ENCODE measurements around the gene CDH23.

CDH23 gene

DNA sequence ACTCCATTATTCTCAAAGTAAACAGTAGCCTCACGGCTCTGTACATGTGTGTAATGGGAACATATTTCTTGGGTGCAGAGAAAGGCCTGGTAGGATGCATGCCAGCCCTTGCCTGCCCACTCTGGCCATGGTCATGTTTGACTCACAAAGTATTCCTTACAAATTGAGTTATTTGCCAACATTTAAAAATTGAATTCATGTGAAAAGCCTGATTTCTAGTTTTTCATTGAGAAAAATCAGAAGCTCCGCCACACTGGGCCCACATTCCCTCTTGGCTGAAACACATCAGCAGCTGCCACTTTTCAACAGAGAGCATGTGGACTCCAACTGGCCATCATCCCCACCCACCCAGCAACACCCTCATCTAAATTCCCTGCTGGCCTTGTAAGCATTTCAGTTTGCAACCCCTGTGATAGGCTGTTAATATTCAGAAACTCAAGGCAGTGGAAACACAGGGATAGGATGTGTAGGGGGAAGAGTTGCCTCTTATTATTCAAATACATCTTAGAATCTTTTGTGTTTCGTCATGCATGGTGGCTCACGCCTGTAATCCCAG lies 40.9 kb downstream of the CDH23 start:
- no peak for DNase-seq (ENCODE audit: insufficient read length, low spot score)
- FAIRE-seq: no peak

- no peak for DNase-seq (ENCODE audit: insufficient read length, low spot score)
- FAIRE-seq: no peak
Measured at GRCh38 chr10:71438761-71439160, 42.0 kb downstream of the CDH23 start.

GRCh38 chr10:71439670-71440425 lies 43.1 kb downstream of the CDH23 start:
- no peak for DNase-seq (ENCODE audit: insufficient read length, low spot score)
- FAIRE-seq: no peak

DNA sequence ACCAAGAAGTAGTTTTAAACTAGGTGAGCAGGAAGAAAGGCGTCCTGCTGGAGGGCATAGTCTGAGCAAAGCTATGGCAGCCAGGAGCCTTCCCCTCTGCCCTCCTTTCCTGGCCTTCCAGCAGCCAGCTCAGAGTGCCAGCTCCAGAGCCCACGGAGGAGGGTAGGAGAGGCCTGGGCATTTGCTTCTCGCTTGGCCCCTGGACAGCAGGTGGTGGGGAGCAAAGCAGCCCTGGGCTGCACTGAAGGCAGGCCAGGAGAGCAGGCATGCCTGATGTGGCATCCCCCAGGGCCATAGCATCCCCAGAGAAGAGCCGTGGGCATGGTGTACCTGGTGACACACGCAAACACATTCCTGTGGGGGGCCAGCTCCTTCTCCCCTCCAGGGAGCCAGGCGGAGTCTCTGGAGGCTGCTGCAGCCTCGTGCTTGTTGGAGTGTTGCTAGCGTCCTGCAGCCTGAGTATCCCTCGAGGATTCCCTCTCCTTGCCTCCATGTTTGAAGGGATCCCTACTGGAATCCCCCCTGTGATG lies 43.9 kb downstream of the CDH23 start:
- DNase-seq (ENCODE audit: insufficient read length, low spot score) (no peak), FAIRE-seq (no peak)

DNA sequence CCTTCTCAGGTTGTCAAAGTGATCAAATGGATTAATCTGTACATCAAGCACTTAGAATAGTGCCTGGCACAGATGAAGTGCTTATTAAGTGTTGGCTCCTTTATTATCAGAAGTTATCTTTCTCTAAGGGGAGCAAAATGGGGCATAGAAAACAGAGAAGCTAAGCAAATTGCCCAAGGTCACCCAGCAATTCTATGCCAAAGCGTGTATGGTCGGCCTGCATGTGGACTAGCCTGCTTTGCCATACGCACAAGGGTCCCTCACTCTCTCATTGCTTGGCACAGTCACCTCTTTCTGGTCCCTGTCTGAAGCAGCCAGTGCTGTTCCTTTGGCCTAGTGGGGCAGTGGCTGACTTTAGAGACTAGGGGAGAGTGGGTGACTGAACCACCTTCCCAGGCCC lies 45.3 kb downstream of the CDH23 start:
- DNase-seq (ENCODE audit: insufficient read length, low spot score) (no peak), FAIRE-seq (no peak)

DNA sequence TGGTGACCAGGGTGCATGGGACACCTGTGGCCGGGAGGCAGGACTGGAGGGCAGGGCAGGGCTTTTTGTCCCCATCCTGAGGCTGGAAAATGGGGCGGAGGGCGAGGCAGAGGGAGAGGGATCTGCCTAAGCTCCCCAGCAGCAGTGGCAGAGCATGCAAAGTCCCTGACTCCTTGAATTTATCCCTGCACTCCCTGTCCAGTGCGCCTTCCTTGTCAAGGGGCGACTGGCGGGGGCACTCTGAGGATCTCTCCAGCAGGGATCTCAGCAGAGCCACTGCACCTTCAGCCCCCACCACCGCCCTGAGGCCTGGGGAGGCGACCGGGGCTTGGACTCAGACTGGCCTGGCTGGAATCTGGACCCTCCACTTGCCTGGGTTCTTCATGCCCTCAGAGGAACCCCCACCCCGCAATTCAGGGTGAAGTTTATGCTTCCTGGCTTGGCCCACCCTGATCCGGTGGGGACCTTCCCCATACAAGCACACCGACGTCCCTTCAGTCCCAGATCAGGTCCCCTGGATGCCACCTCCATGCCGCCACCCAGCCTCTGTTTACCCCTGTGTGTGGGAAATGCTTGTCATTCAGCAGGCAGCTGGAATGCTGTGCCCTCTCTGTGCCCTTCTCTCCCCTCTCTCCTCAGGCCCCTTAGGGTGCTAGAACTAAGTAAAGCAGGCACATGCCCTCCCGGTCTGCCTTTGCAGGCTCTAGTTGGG lies 46.3 kb downstream of the CDH23 start:
- no peak for DNase-seq (ENCODE audit: insufficient read length, low spot score)
- FAIRE-seq: no peak

DNA sequence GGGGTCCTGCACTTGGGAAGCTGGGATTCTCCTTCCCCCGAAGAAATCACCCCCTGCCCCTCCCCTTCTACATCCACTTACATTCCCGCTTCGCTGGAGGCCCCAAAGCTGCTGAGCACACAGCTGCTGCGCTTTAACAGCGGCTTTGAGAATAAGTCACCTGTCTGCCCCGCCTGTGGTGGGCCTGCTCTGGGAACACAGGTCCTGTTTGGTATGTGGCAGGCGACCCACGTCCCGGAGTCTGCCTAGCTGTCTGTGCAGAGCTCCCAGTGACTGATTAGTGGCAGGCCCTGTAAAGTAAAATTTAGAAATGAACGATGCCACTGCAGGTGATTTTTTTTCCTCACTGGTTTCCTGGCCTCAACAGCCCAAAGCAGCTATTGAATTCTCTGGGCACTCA lies 47.0 kb downstream of the CDH23 start:
- FAIRE-seq (no peak), DNase-seq (ENCODE audit: insufficient read length, low spot score) (no peak)

DNA sequence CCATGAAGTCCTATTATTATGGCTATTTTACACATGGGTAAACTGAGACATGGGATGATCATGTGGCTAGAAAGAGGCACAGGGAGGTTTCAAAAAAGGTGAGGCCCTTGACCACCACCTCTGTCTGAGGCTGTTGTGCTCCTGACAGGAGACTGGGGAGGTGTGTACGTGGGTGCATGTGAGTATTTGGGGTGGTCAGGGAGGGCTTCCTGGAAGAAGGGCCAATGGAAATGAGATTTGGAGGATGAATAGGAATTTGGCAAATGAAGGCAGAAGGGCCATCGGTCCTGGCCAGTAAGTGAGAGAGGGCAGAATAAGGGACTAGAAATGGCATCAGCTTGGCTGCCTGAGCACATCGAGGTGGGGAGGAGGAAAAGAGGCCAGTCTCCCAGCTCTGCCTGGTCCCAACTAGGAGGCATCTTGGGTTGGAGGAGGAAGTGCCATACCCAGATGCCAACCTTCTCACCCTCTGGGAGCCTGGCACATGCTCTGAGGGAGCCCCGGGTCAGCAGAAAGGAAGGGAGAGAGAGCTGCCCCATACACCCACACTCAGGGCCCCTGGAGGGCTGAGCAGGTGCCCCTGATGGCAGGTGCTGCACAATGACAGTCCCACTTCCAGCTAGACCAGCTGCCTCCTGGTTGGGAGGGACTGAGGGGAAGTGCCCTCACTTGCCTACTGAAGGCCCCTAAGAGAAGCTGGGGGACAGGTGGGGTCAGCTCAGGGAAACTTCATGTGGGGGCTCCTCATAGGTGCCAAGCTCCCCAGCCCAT lies 47.7 kb downstream of the CDH23 start:
- no peak for DNase-seq (ENCODE audit: insufficient read length, low spot score)

GRCh38 chr10:71447676-71448075 lies 51.0 kb downstream of the CDH23 start:
- no peak for FAIRE-seq

More for the DNA sequence above, 47.7 kb downstream of the CDH23 start:
- no peak for FAIRE-seq

DNA sequence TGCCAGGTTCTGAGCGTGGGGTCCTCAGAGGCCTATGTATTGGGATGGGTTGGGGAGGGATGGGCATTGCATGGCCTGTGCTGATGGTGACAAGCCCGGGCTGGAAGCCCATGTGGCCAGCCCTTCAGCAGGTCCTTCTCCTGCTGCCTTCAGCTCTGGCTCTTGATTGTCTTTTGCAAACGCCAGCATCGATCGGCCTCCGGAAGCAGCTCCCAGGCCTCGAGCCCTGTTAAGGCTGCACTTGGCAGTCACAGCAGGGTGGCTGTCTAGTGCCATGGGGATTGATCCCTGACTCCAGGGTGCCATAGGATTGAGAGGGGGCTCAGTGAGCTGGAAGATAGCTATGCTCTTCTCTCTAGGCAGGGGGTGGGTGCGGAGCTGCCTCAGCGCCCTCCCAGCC lies 51.4 kb downstream of the CDH23 start:
- DNase-seq (ENCODE audit: insufficient read length, low spot score) (no peak), FAIRE-seq (no peak)

More at GRCh38 chr10:71447676-71448075, 51.0 kb downstream of the CDH23 start:
- no peak for DNase-seq (ENCODE audit: insufficient read length, low spot score)

- FAIRE-seq (no peak), DNase-seq (ENCODE audit: insufficient read length, low spot score) (no peak)
Measured at GRCh38 chr10:71449026-71449425, 52.3 kb downstream of the CDH23 start.

DNA sequence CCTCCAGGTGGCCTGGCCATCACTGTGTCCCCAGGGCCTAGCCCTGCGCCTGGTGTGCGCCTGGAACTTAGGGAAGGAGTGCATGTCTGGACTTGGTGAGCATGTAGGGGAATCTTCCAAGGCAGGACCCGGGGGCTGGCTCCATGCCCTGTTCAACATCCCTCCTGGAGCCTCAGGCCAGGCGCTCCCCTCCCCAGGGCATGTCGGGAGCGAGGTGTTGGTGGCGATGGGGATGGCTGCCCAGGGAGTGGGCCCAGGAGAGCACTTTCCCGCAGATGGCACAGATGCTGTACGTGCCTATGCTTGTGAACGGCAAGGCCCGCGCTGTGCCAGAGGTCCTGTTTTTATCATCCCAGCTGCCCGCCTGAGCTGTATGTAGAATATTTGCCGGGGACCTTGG lies 55.0 kb downstream of the CDH23 start:
- DNase-seq (ENCODE audit: insufficient read length, low spot score) (no peak), FAIRE-seq (no peak)

- FAIRE-seq: no peak
- no peak for DNase-seq (ENCODE audit: insufficient read length, low spot score)
Measured at GRCh38 chr10:71453186-71453585, 56.5 kb downstream of the CDH23 start.

DNA sequence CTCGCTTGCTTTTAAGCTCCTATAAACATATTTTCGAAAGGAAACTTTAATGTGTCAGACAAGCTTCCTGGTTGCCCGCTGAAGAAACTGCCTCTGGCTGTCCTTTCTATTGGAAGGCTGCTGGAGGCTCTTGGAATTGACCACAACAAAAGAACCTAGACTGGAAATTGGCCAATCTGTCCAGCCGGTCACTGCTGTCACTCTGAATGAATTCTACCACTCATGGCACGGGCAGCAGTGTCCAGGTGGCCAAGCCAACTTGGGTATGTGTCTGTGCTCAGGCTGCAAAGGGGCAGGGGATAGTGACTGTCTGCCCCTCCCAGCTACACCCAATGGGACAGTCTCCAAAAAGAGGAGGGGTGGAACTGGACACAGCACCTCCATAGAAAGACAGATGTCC lies 57.6 kb downstream of the CDH23 start:
- DNase-seq (ENCODE audit: insufficient read length, low spot score): no peak
- no peak for FAIRE-seq

GRCh38 chr10:71455035-71455434 lies 58.3 kb downstream of the CDH23 start:
- FAIRE-seq (no peak), DNase-seq (ENCODE audit: insufficient read length, low spot score) (no peak)

- FAIRE-seq: no peak
Measured at GRCh38 chr10:71456631-71457030, 59.9 kb downstream of the CDH23 start.

DNA sequence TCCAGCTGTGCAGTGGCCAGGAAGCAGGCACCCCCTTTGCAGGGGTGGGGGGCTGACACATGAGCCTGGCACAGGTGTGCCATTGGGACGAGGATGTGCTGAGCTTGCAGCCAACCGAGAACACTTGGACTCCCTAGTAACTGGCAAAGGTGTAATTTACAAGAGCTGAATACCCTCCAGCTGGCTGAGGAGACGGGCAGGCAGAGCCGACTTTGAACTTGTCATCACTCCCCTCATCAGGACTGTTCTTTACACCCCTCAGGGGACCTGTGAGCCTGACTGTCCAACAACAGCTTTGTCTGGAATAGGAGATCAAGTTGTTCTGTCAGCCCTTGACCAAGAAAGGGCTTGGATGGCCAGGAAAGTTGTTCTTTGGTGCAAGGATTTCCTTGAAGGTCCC lies 61.2 kb downstream of the CDH23 start:
- DNase-seq (ENCODE audit: insufficient read length, low spot score): no peak
- FAIRE-seq: no peak

More at GRCh38 chr10:71456631-71457030, 59.9 kb downstream of the CDH23 start:
- no peak for DNase-seq (ENCODE audit: insufficient read length, low spot score)

DNA sequence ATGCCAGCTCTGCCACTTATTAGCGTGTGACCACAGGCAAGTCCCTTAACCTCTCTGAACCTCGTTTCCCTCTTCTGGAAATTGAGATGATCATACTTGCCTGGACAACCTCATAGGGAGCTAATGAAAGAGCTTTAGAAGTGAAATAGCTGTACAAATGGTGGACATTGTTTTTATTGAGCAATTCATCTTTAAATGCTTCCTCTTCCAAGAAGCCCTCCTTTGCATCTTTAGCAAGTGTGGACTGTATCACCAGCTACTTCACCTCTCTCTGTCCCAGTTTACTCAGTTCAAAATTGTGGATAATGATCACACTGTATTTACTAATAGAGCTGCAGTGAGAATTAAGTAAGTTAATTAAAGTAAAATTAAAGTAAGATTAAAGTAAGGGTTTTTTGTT lies 61.7 kb downstream of the CDH23 start:
- DNase-seq (ENCODE audit: insufficient read length, low spot score) (no peak), FAIRE-seq (no peak)

GRCh38 chr10:71459513-71459912 lies 62.8 kb downstream of the CDH23 start:
- no peak for FAIRE-seq
- DNase-seq (ENCODE audit: insufficient read length, low spot score): no peak

- no peak for DNase-seq (ENCODE audit: insufficient read length, low spot score)
- FAIRE-seq: no peak
Measured at GRCh38 chr10:71460615-71461014, 63.9 kb downstream of the CDH23 start.

- no peak for DNase-seq (ENCODE audit: insufficient read length, low spot score)
Measured at GRCh38 chr10:71461457-71461856, 64.7 kb downstream of the CDH23 start.

More at GRCh38 chr10:71461457-71461856, 64.7 kb downstream of the CDH23 start:
- FAIRE-seq: no peak
